HG03066 (cell line): ENCODE data around the gene RAD17.
"Not testable (repeated sequence)": the region's sequence is repeated elsewhere in the genome, so short reads cannot be mapped to it uniquely, and the experiment has no call there.

Experiments
- ATAC-seq: cut with Tn5 transposase; IDR thresholded peaks from one replicate; pipeline ENCODE4 v1.9.1; 2021; ENCODE audit warnings: low read depth; ENCODE audit not compliant: unreplicated experiment

Gene RAD17

DNA sequence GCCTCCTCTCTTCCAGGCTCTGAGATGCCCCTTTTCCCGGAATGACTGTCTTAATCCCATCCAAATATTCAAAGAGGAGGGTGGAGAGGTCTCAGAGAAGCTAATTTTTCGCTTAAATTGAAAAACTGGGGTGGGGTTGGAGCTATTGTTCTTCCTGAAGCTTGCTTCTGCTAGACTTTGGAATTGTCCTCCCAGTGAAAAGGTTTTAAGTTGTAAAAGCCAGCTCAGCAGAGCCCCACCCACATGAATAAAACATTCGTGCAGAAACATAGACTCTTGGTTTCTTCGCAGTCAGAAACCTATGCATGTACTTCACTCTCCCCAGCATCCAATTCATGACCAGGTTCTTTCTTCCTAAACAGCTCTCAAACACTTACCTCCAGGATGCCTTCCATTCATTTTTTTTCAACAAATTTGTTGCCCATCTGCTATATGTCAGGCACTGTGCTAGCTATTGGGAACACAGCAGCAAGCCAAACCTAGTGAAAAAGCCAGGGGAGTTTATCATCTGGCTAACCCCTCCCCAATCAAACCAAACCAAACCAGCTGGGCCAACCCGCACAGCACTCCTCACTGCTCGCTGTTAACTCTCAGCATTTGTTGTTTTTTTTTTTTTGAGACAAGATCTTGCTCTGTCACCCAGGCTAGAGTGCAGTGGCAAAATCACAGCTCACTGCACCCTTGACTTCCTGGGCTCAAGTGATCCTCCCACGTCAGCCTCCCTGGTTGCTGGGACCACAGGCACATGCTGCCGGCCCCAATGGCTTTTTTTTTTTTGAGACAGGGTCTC lies 85.0 kb downstream of the RAD17 start:
- no peak for ATAC-seq

DNA sequence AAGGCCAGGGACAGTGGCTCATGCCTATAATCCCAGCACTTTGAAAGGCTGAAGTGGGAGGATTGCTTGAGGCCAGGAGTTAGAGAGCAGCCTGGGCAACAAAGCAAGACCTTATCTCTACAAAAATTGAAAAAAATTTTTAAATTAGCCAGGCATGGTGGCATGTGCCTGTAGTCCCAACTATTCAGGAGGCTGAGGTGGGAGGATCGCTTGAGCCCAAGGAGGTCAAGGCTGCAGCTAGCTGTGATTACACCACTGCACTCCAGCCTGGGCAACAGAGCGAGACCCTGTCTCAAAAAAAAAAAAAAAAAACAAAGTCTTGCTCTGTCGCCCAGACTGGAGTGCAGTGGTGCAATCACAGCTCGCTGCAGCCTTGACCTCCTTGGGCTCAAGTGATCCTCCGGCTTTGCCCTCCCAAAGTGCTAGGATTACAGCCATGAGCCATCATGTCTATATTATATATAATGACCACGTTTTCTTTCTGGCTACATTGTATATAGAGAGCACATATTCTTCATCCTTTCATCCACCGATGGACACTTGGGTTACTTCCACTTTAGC lies 85.9 kb downstream of the RAD17 start:
- not testable (repeated sequence) for ATAC-seq

DNA sequence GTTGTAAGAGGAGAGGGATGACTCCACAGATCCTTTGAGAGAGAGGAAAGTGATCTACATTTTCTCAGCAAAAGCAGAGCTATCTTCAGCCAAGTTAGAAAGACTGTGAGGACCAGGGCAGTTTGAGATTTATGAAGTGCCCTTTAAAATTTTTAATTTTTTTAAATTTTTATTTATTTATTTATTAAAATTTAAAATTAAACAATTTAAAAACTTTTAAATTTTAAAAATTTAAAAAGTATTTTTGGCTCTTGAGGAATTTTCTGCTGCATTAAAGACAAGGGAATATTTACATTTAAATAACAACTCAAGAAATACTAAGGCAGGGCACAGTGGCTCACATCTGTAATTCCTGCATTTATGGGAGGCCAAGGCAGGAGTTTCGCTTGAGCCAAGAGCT lies 92.6 kb downstream of the RAD17 start:
- ATAC-seq: no peak
